KMS-11 (cell line): ENCODE measurements around the gene NSL1.

Source experiments
- H2AFZ ChIP-seq: fragments of 200-600 bp; sonication (generic); 2 replicates; pipeline ENCODE4 v1.6.1; 2016; ENCODE audit warnings: antibody characterized with exemption, mixed run types, low read depth
- H3K27ac ChIP-seq: fragments of 200-600 bp; sonication (generic); 2 replicates; pipeline ENCODE4 v1.6.1; 2016; ENCODE audit warnings: mild to moderate bottlenecking, mixed run types
- H3K27me3 ChIP-seq: fragments of 200-600 bp; sonication (generic); 2 replicates; pipeline ENCODE4 v1.6.1; 2017; ENCODE audit warnings: mild to moderate bottlenecking, low read depth, mixed run types, moderate library complexity; ENCODE audit not compliant: insufficient read depth
- H3K36me3 ChIP-seq: fragments of 200-600 bp; sonication (generic); 2 replicates; pipeline ENCODE4 v1.6.1; 2017; ENCODE audit warnings: mild to moderate bottlenecking, mixed run types; ENCODE audit not compliant: insufficient read depth
- H3K4me1 ChIP-seq: fragments of 200-600 bp; sonication (generic); 2 replicates; pipeline ENCODE4 v1.6.1; 2016; ENCODE audit warnings: mild to moderate bottlenecking, low read depth, mixed run types; ENCODE audit not compliant: poor library complexity, severe bottlenecking
- H3K4me2 ChIP-seq: fragments of 200-600 bp; sonication (generic); 2 replicates; pipeline ENCODE4 v1.7.0; 2016; ENCODE audit warnings: mild to moderate bottlenecking, mixed run types
- H3K4me3 ChIP-seq: fragments of 200-600 bp; sonication (generic); IDR thresholded peaks from 2 replicates; pipeline ENCODE4 v1.6.1; 2017; ENCODE audit warnings: low read depth, low read length, mixed read lengths; ENCODE audit not compliant: insufficient read depth
- H3K79me2 ChIP-seq: fragments of 200-600 bp; sonication (generic); 2 replicates; pipeline ENCODE4 v1.6.1; 2016; ENCODE audit warnings: low read depth, mixed run types; ENCODE audit not compliant: insufficient read depth
- H3K9ac ChIP-seq: fragments of 200-600 bp; sonication (generic); 2 replicates; pipeline ENCODE4 v1.6.1; 2016; ENCODE audit warnings: mild to moderate bottlenecking, mixed run types
- H4K20me1 ChIP-seq: fragments of 200-600 bp; sonication (generic); 2 replicates; pipeline ENCODE4 v1.6.1; 2016; ENCODE audit warnings: mild to moderate bottlenecking, mixed run types; ENCODE audit not compliant: insufficient read depth
- CTCF ChIP-seq: fragments of 200-600 bp; sonication (generic); conservative IDR thresholded peaks from 2 replicates; pipeline ENCODE4 v1.6.1; 2017; ENCODE audit warnings: low read depth, mild to moderate bottlenecking, antibody characterized with exemption, low read length, moderate library complexity, mixed read lengths

NSL1 gene

GRCh38 chr1:212699104-212699624, 92.4 kb downstream of the NSL1 start:
- H3K4me3 ChIP-seq = peak overlapping the region; percentile 67

GRCh38 chr1:212698467-212699103, 93.0 kb downstream of the NSL1 start:
- peak overlapping the region; percentile 93 for H2AFZ ChIP-seq
- TF ChIP-seq CTCF = no peak
- H3K4me1 ChIP-seq = peaks cover 13% of the 10 kb centered on the region
- H3K9ac ChIP-seq = peak overlapping the region; percentile 68
- H3K4me3 ChIP-seq = peak overlapping the region; percentile 67
- no peak overlapping the region for H3K27ac ChIP-seq
- no peaks in the 10 kb centered on the region for H3K27me3 ChIP-seq
- no peaks in the 10 kb centered on the region for H4K20me1 ChIP-seq
- peak overlapping the region; percentile 64 for H3K4me2 ChIP-seq
- H3K36me3 ChIP-seq = no peaks in the 10 kb centered on the region
- no peaks in the 10 kb centered on the region for H3K79me2 ChIP-seq

More at GRCh38 chr1:212699104-212699624, 92.4 kb downstream of the NSL1 start:
- Histone ChIP-seq H4K20me1 (no peaks in the 10 kb centered on the region), H3K4me1 (peaks cover 13% of the 10 kb centered on the region), H3K4me2 (peak overlapping the region; percentile 64), H3K36me3 (no peaks in the 10 kb centered on the region), H3K79me2 (no peaks in the 10 kb centered on the region), H3K27me3 (no peaks in the 10 kb centered on the region), H3K9ac (peak overlapping the region; percentile 68), H3K27ac (no peak overlapping the region), H2AFZ (peak overlapping the region; percentile 93)
- peak; percentile 84 for TF ChIP-seq CTCF

- no peak for TF ChIP-seq CTCF
- Histone ChIP-seq H4K20me1 (no peaks in the 10 kb centered on the region), H3K36me3 (no peaks in the 10 kb centered on the region), H3K4me2 (no peak overlapping the region), H3K4me3 (no peak overlapping the region), H3K9ac (no peak overlapping the region), H3K79me2 (no peaks in the 10 kb centered on the region), H3K27ac (no peak overlapping the region), H3K27me3 (no peaks in the 10 kb centered on the region), H2AFZ (no peak overlapping the region), H3K4me1 (peaks cover 13% of the 10 kb centered on the region)
These were observed 94.8 kb downstream of the NSL1 start for GRCh38 chr1:212696721-212697331.

- Histone ChIP-seq H3K4me2 (no peak overlapping the region), H2AFZ (no peak overlapping the region), H3K9ac (no peak overlapping the region), H3K27me3 (no peaks in the 10 kb centered on the region), H3K36me3 (no peaks in the 10 kb centered on the region), H3K4me1 (peaks cover 5% of the 10 kb centered on the region), H3K79me2 (no peaks in the 10 kb centered on the region), H3K4me3 (no peak overlapping the region), H3K27ac (no peak overlapping the region), H4K20me1 (no peaks in the 10 kb centered on the region)
- TF ChIP-seq CTCF = no peak
These were observed 98.6 kb downstream of the NSL1 start for GRCh38 chr1:212692774-212693644.
